Thoracic aorta (tissue), 2 donors: ENCODE results near the gene NTRK3. TPM values are rescaled to one million over a fixed set of nuclear protein-coding genes. Genes with fewer than 3 reads are reported as not detected.

Experiments used
- ATAC-seq: fragments of 150-250 bp; one replicate; pipeline ENCODE4 v1.8.0; 2017; ENCODE audit warnings: low read depth; ENCODE audit not compliant: insufficient number of reproducible peaks, low FRiP score
- DNase-seq: peaks from one replicate; pipeline ENCODE4 v3.0.0-alpha.2; 2020; ENCODE audit warnings: low spot score
- H3K27ac ChIP-seq, 2 donors: fragments of 200-600 bp; sonication (generic); 1 replicate in 1 of 2; 2 replicates in 1 of 2; pipeline ENCODE4 v1.5.1; 2016; ENCODE audit warnings: mild to moderate bottlenecking in 2 of 2, moderate library complexity in 2 of 2
- H3K27me3 ChIP-seq: fragments of 200-600 bp; sonication (generic); replicated peaks from 2 replicates; pipeline ENCODE4 v1.6.0; 2016; ENCODE audit warnings: mild to moderate bottlenecking; ENCODE audit not compliant: insufficient read depth
- H3K36me3 ChIP-seq: fragments of 200-600 bp; sonication (generic); one replicate; pipeline ENCODE4 v1.5.1; 2016
- H3K4me1 ChIP-seq, 2 donors: fragments of 200-600 bp; sonication (generic); 1 replicate in 1 of 2; 2 replicates in 1 of 2; pipeline versions ENCODE4 v1.5.1 to v1.6.0; 2016; ENCODE audit warnings: low read depth in 2 of 2, mild to moderate bottlenecking in 1 of 2; ENCODE audit not compliant: control insufficient read depth in 1 of 2
- H3K4me3 ChIP-seq: fragments of 200-600 bp; sonication (generic); 2 replicates; pipeline ENCODE4 v1.5.1; 2016; ENCODE audit warnings: mild to moderate bottlenecking
- H3K9me3 ChIP-seq: fragments of 200-600 bp; sonication (generic); 2 replicates; pipeline ENCODE4 v1.5.1; 2016
- total RNA-seq, 2 donors: library from RNA; depleted of rRNA; stranded (reverse); fragments of >200 nt; gene quantifications; one replicate each; pipeline versions ENCODE4 v1.1.0 to v1.2.3, GENCODE V29; 2016
- TF ChIP-seq, protein P1 (sequence below): fragments of 200-600 bp; sonication (generic); IDR thresholded peaks from one replicate; pipeline ENCODE4 v1.5.1; 2019; ENCODE audit warnings: antibody characterized with exemption

NTRK3 gene
- total RNA-seq, 2 donors from 2014 or later, result 84.9 to 87.3 TPM

DNA sequence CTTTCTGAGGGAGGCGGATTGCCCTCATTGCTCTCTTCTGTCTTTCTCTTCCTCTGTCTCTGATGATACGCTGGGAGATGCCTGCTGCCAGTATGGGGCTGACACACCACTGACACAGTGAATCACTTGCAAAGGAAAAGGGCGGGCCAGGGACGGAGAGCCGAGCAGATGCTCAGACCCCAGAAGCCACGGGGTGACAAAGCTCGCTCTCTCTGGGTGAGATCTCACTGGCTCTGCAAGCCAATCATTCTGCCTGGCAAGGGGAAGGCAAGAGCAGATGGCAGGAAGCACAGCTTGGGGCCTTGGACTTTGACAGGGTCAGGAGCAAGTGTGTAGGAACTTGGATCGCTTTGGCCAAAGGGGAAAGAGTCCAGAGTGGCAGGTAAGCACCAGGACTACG lies 198.7 kb downstream of the NTRK3 start:
- H3K27ac ChIP-seq, result no peak overlapping the region
- H3K36me3 ChIP-seq, result no peaks in the 10 kb centered on the region
- H3K4me3 ChIP-seq, result no peak overlapping the region
- ATAC-seq, result no peak
- H3K4me1 ChIP-seq, result peaks cover 3 to 19% of the 10 kb centered on the region in 2 donors
- DNase-seq, result no peak
- no peaks in the 10 kb centered on the region for H3K27me3 ChIP-seq
- TF ChIP-seq, protein P1, sequence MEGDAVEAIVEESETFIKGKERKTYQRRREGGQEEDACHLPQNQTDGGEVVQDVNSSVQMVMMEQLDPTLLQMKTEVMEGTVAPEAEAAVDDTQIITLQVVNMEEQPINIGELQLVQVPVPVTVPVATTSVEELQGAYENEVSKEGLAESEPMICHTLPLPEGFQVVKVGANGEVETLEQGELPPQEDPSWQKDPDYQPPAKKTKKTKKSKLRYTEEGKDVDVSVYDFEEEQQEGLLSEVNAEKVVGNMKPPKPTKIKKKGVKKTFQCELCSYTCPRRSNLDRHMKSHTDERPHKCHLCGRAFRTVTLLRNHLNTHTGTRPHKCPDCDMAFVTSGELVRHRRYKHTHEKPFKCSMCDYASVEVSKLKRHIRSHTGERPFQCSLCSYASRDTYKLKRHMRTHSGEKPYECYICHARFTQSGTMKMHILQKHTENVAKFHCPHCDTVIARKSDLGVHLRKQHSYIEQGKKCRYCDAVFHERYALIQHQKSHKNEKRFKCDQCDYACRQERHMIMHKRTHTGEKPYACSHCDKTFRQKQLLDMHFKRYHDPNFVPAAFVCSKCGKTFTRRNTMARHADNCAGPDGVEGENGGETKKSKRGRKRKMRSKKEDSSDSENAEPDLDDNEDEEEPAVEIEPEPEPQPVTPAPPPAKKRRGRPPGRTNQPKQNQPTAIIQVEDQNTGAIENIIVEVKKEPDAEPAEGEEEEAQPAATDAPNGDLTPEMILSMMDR, result no peak
- no peaks in the 10 kb centered on the region for H3K9me3 ChIP-seq

DNA sequence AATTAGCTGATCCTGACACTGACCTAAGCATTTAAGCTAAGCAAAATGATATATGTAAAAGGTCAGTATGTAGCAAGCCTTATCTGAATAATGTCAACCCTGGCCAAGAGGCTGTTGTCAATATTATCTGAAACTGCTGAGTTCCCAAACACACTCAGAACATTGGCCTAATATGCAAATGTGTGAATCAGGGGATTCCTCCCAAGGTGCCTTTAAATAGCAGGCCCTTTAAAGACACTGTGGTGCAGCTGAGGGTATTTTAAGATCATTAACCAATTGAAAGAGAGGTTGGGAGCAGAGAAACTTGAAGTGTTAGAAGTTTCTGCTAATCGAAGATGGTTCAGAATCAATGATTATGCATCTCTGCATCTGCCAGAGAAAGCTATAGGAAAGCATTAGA lies 207.0 kb downstream of the NTRK3 start:
- H3K4me1 ChIP-seq, result peaks cover 3 to 13% of the 10 kb centered on the region in 2 donors
- no peaks in the 10 kb centered on the region for H3K36me3 ChIP-seq
- DNase-seq (no peak), ATAC-seq (no peak)
- H3K27me3 ChIP-seq, result no peaks in the 10 kb centered on the region
- TF ChIP-seq, protein P1, result no peak
- no peaks in the 10 kb centered on the region for H3K9me3 ChIP-seq
- no peak overlapping the region for H3K4me3 ChIP-seq
- H3K27ac ChIP-seq, result no peak overlapping the region

DNA sequence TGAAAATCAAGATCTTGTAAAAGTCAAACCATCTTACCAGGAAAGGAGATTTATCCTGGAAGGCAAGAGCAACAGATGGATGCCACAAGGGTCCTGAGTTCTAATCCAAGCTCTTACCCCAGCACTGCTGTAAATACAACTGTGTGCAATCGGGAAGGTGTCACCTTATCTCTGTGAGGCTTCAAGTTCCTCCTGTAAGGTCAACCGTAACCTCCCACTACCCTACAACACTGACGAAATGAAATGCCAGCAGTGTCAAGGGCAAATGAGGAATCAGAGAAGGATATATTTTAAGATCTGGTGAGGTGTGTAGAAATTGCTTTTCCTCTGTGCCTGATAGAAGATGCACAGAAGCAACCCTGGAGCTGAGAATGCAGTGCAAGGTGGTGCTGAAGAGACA lies 207.8 kb downstream of the NTRK3 start:
- TF ChIP-seq, protein P1, result no peak
- Histone ChIP-seq H3K9me3 (no peaks in the 10 kb centered on the region), H3K4me1 (peaks cover under 1 to 8% of the 10 kb centered on the region in 2 donors), H3K4me3 (no peak overlapping the region), H3K27me3 (no peaks in the 10 kb centered on the region), H3K36me3 (no peaks in the 10 kb centered on the region), H3K27ac (no peak overlapping the region)
- ATAC-seq (no peak), DNase-seq (no peak)

DNA sequence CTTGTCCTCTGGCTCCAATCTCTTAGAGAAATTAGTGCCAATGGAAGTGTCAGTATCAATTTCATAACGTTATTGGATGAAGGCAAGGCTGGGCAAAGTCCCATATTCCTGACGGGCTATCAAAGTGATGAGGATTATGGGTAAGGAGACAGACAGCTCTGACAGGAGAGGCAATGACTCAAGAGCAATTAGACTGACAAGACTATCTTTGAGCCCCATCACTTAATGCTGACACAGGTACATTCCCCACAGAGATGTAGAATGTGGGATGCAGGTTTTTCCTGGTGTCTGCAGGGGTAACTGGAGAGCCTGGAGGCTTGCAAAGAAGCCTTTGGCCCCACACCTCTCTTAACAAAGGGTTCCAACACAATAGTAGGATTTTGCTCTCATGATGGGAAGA lies 208.3 kb downstream of the NTRK3 start:
- Histone ChIP-seq H3K9me3 (no peaks in the 10 kb centered on the region), H3K36me3 (no peaks in the 10 kb centered on the region), H3K27ac (no peak overlapping the region), H3K4me1 (peaks cover 4 to 7% of the 10 kb centered on the region in 2 donors), H3K4me3 (no peak overlapping the region), H3K27me3 (no peaks in the 10 kb centered on the region)
- DNase-seq (no peak), ATAC-seq (no peak)
- TF ChIP-seq, protein P1, result no peak

DNA sequence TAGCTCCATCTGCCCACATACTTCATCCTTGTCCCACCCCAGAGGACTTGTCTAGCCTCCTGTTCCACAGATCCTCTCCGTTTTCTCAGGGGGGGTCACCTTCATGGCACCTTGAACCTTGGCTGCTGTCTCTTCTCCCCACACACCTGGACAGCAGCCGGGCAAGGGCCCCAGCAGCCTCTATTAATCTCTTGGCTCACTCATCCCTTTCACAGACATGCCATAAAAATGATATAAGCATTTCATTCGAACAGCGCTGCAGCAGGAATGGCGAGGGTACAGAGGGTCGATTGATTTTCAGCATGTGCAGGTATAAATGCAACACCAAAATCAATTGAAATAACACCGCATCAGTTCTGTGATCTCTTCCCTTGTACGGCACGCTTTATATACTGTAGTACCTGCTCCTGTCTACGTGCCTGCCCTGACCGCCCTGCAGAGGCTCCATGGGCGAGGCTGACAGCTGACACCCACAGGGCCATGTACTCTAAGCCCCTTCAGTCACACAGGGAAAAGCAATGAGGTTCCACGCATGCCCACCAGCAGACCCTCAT lies 209.9 kb downstream of the NTRK3 start:
- Histone ChIP-seq H3K4me1 (peaks cover 4 to 7% of the 10 kb centered on the region in 2 donors), H3K4me3 (no peak overlapping the region), H3K36me3 (no peaks in the 10 kb centered on the region), H3K27me3 (no peaks in the 10 kb centered on the region), H3K27ac (no peak overlapping the region), H3K9me3 (no peaks in the 10 kb centered on the region)
- no peak for ATAC-seq
- no peak for DNase-seq
- TF ChIP-seq, protein P1, result no peak
